ENCODE measurements around the gene ZNF862.
"Not testable (repeated sequence)": the region's sequence is repeated elsewhere in the genome, so short reads cannot be mapped to it uniquely, and the experiment has no call there.

The ZNF862 gene

GRCh38 chr7:149827089-149827981, 10.8 kb upstream of the ZNF862 start:
- no peak for TF ChIP-seq CTCF (IDR thresholded peaks at IDR 0.05; ENCODE audit: insufficient read depth, low read depth, low read length, missing control alignments)
- H3K4me3 ChIP-seq (ENCODE audit: low read depth, low read length): no peak overlapping the region
- DNase-seq (ENCODE audit: low read depth): no peak

- TF ChIP-seq CTCF (IDR thresholded peaks at IDR 0.05; ENCODE audit: insufficient read depth, low read depth, low read length, missing control alignments): no peak
- H3K4me3 ChIP-seq (ENCODE audit: low read depth, low read length): no peak overlapping the region
- no peak for DNase-seq (ENCODE audit: low read depth)
These were observed 9.5 kb upstream of the ZNF862 start for GRCh38 chr7:149828357-149829309.

- H3K4me3 ChIP-seq (ENCODE audit: low read depth, low read length); DNase-seq (ENCODE audit: low read depth): not testable (repeated sequence)
These were observed 7.6 kb upstream of the ZNF862 start for GRCh38 chr7:149830527-149830926.

- no peak for TF ChIP-seq CTCF (IDR thresholded peaks at IDR 0.05; ENCODE audit: insufficient read depth, low read depth, low read length, missing control alignments)
- DNase-seq (ENCODE audit: low read depth): no peak
- H3K4me3 ChIP-seq (ENCODE audit: low read depth, low read length): no peak overlapping the region
These were observed 7.0 kb upstream of the ZNF862 start for GRCh38 chr7:149830997-149831740.

GRCh38 chr7:149831741-149832219, 6.4 kb upstream of the ZNF862 start:
- H3K4me3 ChIP-seq (ENCODE audit: low read depth, low read length): no peak overlapping the region
- DNase-seq (ENCODE audit: low read depth): no peak
- no peak for TF ChIP-seq CTCF (IDR thresholded peaks at IDR 0.05; ENCODE audit: insufficient read depth, low read depth, low read length, missing control alignments)

GRCh38 chr7:149832332-149833041, 5.7 kb upstream of the ZNF862 start:
- no peak for TF ChIP-seq CTCF (IDR thresholded peaks at IDR 0.05; ENCODE audit: insufficient read depth, low read depth, low read length, missing control alignments)
- DNase-seq (ENCODE audit: low read depth): no peak

More at GRCh38 chr7:149832332-149833041, 5.7 kb upstream of the ZNF862 start:
- no peak overlapping the region for H3K4me3 ChIP-seq (ENCODE audit: low read depth, low read length)
